ENCODE results near the gene TUBAL3. TPM values are rescaled to one million over a fixed set of nuclear protein-coding genes. Genes with fewer than 3 reads are reported as not detected.

TUBAL3 gene
- total RNA-seq, 1 experiment from 2014 or later = 0.15 TPM

- TF ChIP-seq AFF4 (CRISPR knock-in tag; IDR thresholded peaks at IDR 0.05; ENCODE audit: borderline replicate concordance) = no peak
- TF ChIP-seq ZMAT4 (CRISPR knock-in tag; IDR thresholded peaks at IDR 0.05) = no peak
- no peak for TF ChIP-seq ZNF423 (CRISPR knock-in tag; IDR thresholded peaks at IDR 0.05)
- no peak for TF ChIP-seq ZBTB21 (CRISPR knock-in tag; IDR thresholded peaks at IDR 0.05; ENCODE audit: borderline replicate concordance)
Observed at GRCh38 chr10:5354068-5354467, 50.6 kb downstream of the TUBAL3 start (continued).

GRCh38 chr10:5349362-5349761, 55.3 kb downstream of the TUBAL3 start:
- H3K27ac Mint-ChIP-seq = no peak overlapping the region
- DNase-seq (ENCODE audit: low spot score) = no peak
- H3K27me3 Mint-ChIP-seq (ENCODE audit: low read depth) = no peaks in the 10 kb centered on the region
- no peak overlapping the region for H3K4me3 Mint-ChIP-seq
- CTCF ChIA-PET = no interaction called here
- TF ChIP-seq ZBTB21 (CRISPR knock-in tag; IDR thresholded peaks at IDR 0.05; ENCODE audit: borderline replicate concordance) (no peak), ATF3 (CRISPR knock-in tag; conservative IDR thresholded peaks at IDR 0.05) (no peak), MAX (CRISPR knock-in tag; IDR thresholded peaks at IDR 0.05) (no peak), MXD4 (CRISPR knock-in tag; IDR thresholded peaks at IDR 0.05; ENCODE audit: borderline replicate concordance) (no peak)
- H3K9me3 Mint-ChIP-seq = peaks cover 5% of the 10 kb centered on the region; the same call in 1 of the 2 replicates
- H3K36me3 Mint-ChIP-seq = no peaks in the 10 kb centered on the region
- ATAC-seq = no peak
- H3K4me1 Mint-ChIP-seq = peaks cover 17% of the 10 kb centered on the region
- POLR2A ChIA-PET = no interaction called here

GRCh38 chr10:5346881-5347280, 57.7 kb downstream of the TUBAL3 start:
- no peak overlapping the region for H3K27ac Mint-ChIP-seq
- H3K36me3 Mint-ChIP-seq = no peaks in the 10 kb centered on the region
- ATAC-seq (no peak), DNase-seq (ENCODE audit: low spot score) (no peak)
- H3K4me3 Mint-ChIP-seq = no peak overlapping the region
- H3K9me3 Mint-ChIP-seq = peaks cover 5% of the 10 kb centered on the region; the same call in 1 of the 2 replicates
- TF ChIP-seq NR3C1 (CRISPR knock-in tag; conservative IDR thresholded peaks at IDR 0.05; ENCODE audit: low read depth) = no peak
- no peak for TF ChIP-seq PREB (CRISPR knock-in tag; IDR thresholded peaks at IDR 0.05; ENCODE audit: borderline replicate concordance)
- TF ChIP-seq ZBTB43 (CRISPR knock-in tag; IDR thresholded peaks at IDR 0.05) = no peak
- TF ChIP-seq E2F1 (CRISPR knock-in tag; IDR thresholded peaks at IDR 0.05) = no peak
- no peak for TF ChIP-seq HMGA2 (CRISPR knock-in tag; IDR thresholded peaks at IDR 0.05)
- TF ChIP-seq STAT6 (CRISPR knock-in tag; conservative IDR thresholded peaks at IDR 0.05; ENCODE audit: low read depth) = no peak
- no peak for TF ChIP-seq ZSCAN18 (CRISPR knock-in tag; IDR thresholded peaks at IDR 0.05)
- TF ChIP-seq ZNF317 (CRISPR knock-in tag; IDR thresholded peaks at IDR 0.05; ENCODE audit: borderline replicate concordance, low read depth) = no peak
- no peak for TF ChIP-seq ZNF423 (CRISPR knock-in tag; IDR thresholded peaks at IDR 0.05)
- no peak for TF ChIP-seq ESRRA (CRISPR knock-in tag; IDR thresholded peaks at IDR 0.05; ENCODE audit: borderline replicate concordance)
- H3K4me1 Mint-ChIP-seq = peaks cover 4% of the 10 kb centered on the region
- H3K27me3 Mint-ChIP-seq (ENCODE audit: low read depth) = no peaks in the 10 kb centered on the region
- ChIA-PET POLR2A (no interaction called here), CTCF (no interaction called here)

All from WTC11 (cell line).